ENCODE measurements around the gene FOXJ3.

FOXJ3 gene

GRCh38 chr1:42333662-42334239 lies 1.3 kb downstream of the FOXJ3 start:
- no peak for DNase-seq

GRCh38 chr1:42332877-42333276 lies 2.2 kb downstream of the FOXJ3 start:
- DNase-seq = no peak

GRCh38 chr1:42330215-42330614 lies 4.8 kb downstream of the FOXJ3 start:
- DNase-seq = no peak

GRCh38 chr1:42328916-42329496 lies 6.0 kb downstream of the FOXJ3 start:
- no peak for DNase-seq

- no peak for DNase-seq
These were observed 6.9 kb downstream of the FOXJ3 start for GRCh38 chr1:42328047-42328625.

- no peak for DNase-seq
These were observed 10.0 kb downstream of the FOXJ3 start for GRCh38 chr1:42325014-42325402.

- no peak for DNase-seq
These were observed 10.5 kb downstream of the FOXJ3 start for GRCh38 chr1:42324398-42325013.

- no peak for DNase-seq
These were observed 11.5 kb downstream of the FOXJ3 start for GRCh38 chr1:42323551-42323950.

- DNase-seq = no peak
These were observed 12.5 kb downstream of the FOXJ3 start for GRCh38 chr1:42322577-42322976.

GRCh38 chr1:42321731-42322130 lies 13.3 kb downstream of the FOXJ3 start:
- DNase-seq = no peak

- no peak for DNase-seq
These were observed 14.3 kb downstream of the FOXJ3 start for GRCh38 chr1:42320708-42321107.

GRCh38 chr1:42319871-42320484 lies 15.1 kb downstream of the FOXJ3 start:
- no peak for DNase-seq

GRCh38 chr1:42319128-42319851 lies 15.7 kb downstream of the FOXJ3 start:
- DNase-seq = no peak

- DNase-seq = no peak
These were observed 16.4 kb downstream of the FOXJ3 start for GRCh38 chr1:42318601-42319000.

GRCh38 chr1:42317308-42317707 lies 17.7 kb downstream of the FOXJ3 start:
- no peak for DNase-seq

GRCh38 chr1:42316292-42316691 lies 18.7 kb downstream of the FOXJ3 start:
- DNase-seq = no peak

- no peak for DNase-seq
These were observed 19.5 kb downstream of the FOXJ3 start for GRCh38 chr1:42315500-42315899.

GRCh38 chr1:42313970-42314369 lies 21.1 kb downstream of the FOXJ3 start:
- no peak for DNase-seq

- DNase-seq = no peak
These were observed 22.3 kb downstream of the FOXJ3 start for GRCh38 chr1:42312576-42313212.

GRCh38 chr1:42311897-42312296 lies 23.1 kb downstream of the FOXJ3 start:
- no peak for DNase-seq

- DNase-seq = no peak
These were observed 23.9 kb downstream of the FOXJ3 start for GRCh38 chr1:42311138-42311537.

- DNase-seq = no peak
These were observed 28.1 kb downstream of the FOXJ3 start for GRCh38 chr1:42306977-42307376.

- DNase-seq = no peak
These were observed 29.4 kb downstream of the FOXJ3 start for GRCh38 chr1:42305639-42306038.
